SU-DHL-6 (cell line): Measurements from ENCODE around the gene ZBTB16.

ENCODE experiments used
- H2AFZ ChIP-seq: fragments of 200-600 bp; sonication (generic); 2 replicates; pipeline ENCODE4 v1.6.1; 2014; ENCODE audit warnings: low read depth, mild to moderate bottlenecking, moderate library complexity, mixed read lengths, antibody characterized with exemption, low read length; ENCODE audit not compliant: severe bottlenecking
- H3F3A ChIP-seq: fragments of 200-600 bp; shearing (Covaris generic); 2 replicates; pipeline ENCODE4 v1.6.0; 2016; ENCODE audit warnings: antibody characterized with exemption, mild to moderate bottlenecking; ENCODE audit not compliant: insufficient read depth
- H3K27ac ChIP-seq: fragments of 200-600 bp; sonication (generic); 2 replicates; pipeline ENCODE4 v1.5.1; 2016; ENCODE audit warnings: low read depth, mild to moderate bottlenecking, low read length, moderate library complexity, mixed read lengths
- H3K27me3 ChIP-seq: fragments of 200-600 bp; sonication (generic), shearing (Covaris generic); 2 replicates; pipeline ENCODE4 v1.6.0; 2014; ENCODE audit warnings: mild to moderate bottlenecking, low read length
- H3K36me3 ChIP-seq: fragments of 200-600 bp; sonication (generic); 2 replicates; pipeline ENCODE4 v1.6.1; 2014; ENCODE audit warnings: mild to moderate bottlenecking, low read length, mixed read lengths
- H3K4me2 ChIP-seq: fragments of 300-600, 200-600 bp; shearing (Covaris generic), sonication (generic); 2 replicates; pipeline ENCODE4 v1.6.0; 2014; ENCODE audit warnings: low read length, low read depth, mild to moderate bottlenecking; ENCODE audit not compliant: poor library complexity, severe bottlenecking
- H3K4me3 ChIP-seq: fragments of 200-600 bp; sonication (generic); 2 replicates; pipeline ENCODE4 v1.5.1; 2014; ENCODE audit warnings: antibody characterized with exemption, low read length, mild to moderate bottlenecking, mixed read lengths; ENCODE audit not compliant: insufficient read depth, poor library complexity, severe bottlenecking
- H3K79me2 ChIP-seq: fragments of 200-600 bp; sonication (generic); 2 replicates; pipeline ENCODE4 v1.6.1; 2014; ENCODE audit warnings: mild to moderate bottlenecking, low read length, moderate library complexity; ENCODE audit not compliant: insufficient read depth
- H3K9ac ChIP-seq: fragments of 200-600 bp; sonication (generic); 2 replicates; pipeline ENCODE4 v1.7.0; 2014; ENCODE audit warnings: mild to moderate bottlenecking, low read length
- H3K9me2 ChIP-seq: fragments of 200-600 bp; sonication (generic); replicated peaks from 2 replicates; pipeline ENCODE4 v1.6.1; 2014; ENCODE audit warnings: low read length; ENCODE audit not compliant: insufficient read depth
- H3K9me3 ChIP-seq: fragments of 200-600 bp; sonication (generic); 2 replicates; pipeline ENCODE4 v1.6.1; 2014; ENCODE audit warnings: low read length, mixed read lengths; ENCODE audit not compliant: insufficient read depth
- H4K20me1 ChIP-seq: fragments of 200-600 bp; sonication (generic); 2 replicates; pipeline ENCODE4 v1.6.1; 2014; ENCODE audit warnings: low read depth, mild to moderate bottlenecking, antibody characterized with exemption, low read length, moderate library complexity, mixed read lengths
- EZH2phosphoT487 ChIP-seq: fragments of 200-600 bp; sonication (generic), shearing (Covaris generic); conservative IDR thresholded peaks from 2 replicates; pipeline ENCODE4 v1.6.1; 2018; ENCODE audit warnings: mild to moderate bottlenecking, antibody characterized with exemption, low read length, moderate library complexity, mixed read lengths
- TF ChIP-seq, protein P1 (sequence below): fragments of 200-600 bp; sonication (generic); IDR thresholded peaks from one replicate; pipeline ENCODE4 v1.5.1; 2017; ENCODE audit warnings: antibody characterized with exemption, mild to moderate bottlenecking, low read length, moderate library complexity; ENCODE audit not compliant: insufficient read depth, poor library complexity, severe bottlenecking

The ZBTB16 gene

DNA sequence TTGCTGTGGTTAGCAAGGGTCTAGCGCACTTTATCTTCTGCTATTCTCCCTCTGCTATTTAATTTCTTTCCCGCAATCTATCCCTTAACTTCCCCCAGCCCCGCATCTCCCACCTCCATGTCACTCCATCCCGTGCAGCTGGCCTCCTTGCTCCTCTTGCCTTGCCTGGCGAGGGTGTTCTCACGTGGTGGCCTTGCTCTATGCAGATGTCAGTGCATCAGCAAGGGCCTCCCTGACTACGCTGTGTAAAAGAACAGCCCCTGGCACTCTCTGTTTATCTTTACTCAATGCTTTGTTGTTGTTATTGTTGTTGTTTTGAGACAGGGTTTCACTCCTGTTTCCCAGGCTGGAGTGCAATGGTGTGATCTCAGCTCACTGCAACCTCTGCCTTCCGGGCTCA lies 122.2 kb downstream of the ZBTB16 start:
- no peaks in the 10 kb centered on the region for H3K36me3 ChIP-seq
- no peak overlapping the region for H2AFZ ChIP-seq
- H3K27me3 ChIP-seq = no peaks in the 10 kb centered on the region
- no peaks in the 10 kb centered on the region for H3F3A ChIP-seq
- no peaks in the 10 kb centered on the region for H3K79me2 ChIP-seq
- no peak overlapping the region for H3K4me3 ChIP-seq
- no peak overlapping the region for H3K4me2 ChIP-seq
- H3K9ac ChIP-seq = no peak overlapping the region
- no peak overlapping the region for H3K27ac ChIP-seq
- H3K9me3 ChIP-seq = no peaks in the 10 kb centered on the region
- H4K20me1 ChIP-seq = no peaks in the 10 kb centered on the region
- no peak for TF ChIP-seq EZH2phosphoT487
- TF ChIP-seq, protein P1, sequence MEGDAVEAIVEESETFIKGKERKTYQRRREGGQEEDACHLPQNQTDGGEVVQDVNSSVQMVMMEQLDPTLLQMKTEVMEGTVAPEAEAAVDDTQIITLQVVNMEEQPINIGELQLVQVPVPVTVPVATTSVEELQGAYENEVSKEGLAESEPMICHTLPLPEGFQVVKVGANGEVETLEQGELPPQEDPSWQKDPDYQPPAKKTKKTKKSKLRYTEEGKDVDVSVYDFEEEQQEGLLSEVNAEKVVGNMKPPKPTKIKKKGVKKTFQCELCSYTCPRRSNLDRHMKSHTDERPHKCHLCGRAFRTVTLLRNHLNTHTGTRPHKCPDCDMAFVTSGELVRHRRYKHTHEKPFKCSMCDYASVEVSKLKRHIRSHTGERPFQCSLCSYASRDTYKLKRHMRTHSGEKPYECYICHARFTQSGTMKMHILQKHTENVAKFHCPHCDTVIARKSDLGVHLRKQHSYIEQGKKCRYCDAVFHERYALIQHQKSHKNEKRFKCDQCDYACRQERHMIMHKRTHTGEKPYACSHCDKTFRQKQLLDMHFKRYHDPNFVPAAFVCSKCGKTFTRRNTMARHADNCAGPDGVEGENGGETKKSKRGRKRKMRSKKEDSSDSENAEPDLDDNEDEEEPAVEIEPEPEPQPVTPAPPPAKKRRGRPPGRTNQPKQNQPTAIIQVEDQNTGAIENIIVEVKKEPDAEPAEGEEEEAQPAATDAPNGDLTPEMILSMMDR = no peak
- no peaks in the 10 kb centered on the region for H3K9me2 ChIP-seq

- no peaks in the 10 kb centered on the region for H3K27me3 ChIP-seq
- H3K27ac ChIP-seq = no peak overlapping the region
- no peaks in the 10 kb centered on the region for H3K9me3 ChIP-seq
- no peak overlapping the region for H3K9ac ChIP-seq
- H2AFZ ChIP-seq = no peak overlapping the region
- H3K4me2 ChIP-seq = no peak overlapping the region
- no peaks in the 10 kb centered on the region for H3K9me2 ChIP-seq
- no peak overlapping the region for H3K4me3 ChIP-seq
- H3K36me3 ChIP-seq = no peaks in the 10 kb centered on the region
- TF ChIP-seq, protein P1 = no peak
- no peak for TF ChIP-seq EZH2phosphoT487
- H4K20me1 ChIP-seq = no peaks in the 10 kb centered on the region
- no peaks in the 10 kb centered on the region for H3F3A ChIP-seq
- no peaks in the 10 kb centered on the region for H3K79me2 ChIP-seq
These were observed 123.0 kb downstream of the ZBTB16 start for GRCh38 chr11:114182471-114183043.

DNA sequence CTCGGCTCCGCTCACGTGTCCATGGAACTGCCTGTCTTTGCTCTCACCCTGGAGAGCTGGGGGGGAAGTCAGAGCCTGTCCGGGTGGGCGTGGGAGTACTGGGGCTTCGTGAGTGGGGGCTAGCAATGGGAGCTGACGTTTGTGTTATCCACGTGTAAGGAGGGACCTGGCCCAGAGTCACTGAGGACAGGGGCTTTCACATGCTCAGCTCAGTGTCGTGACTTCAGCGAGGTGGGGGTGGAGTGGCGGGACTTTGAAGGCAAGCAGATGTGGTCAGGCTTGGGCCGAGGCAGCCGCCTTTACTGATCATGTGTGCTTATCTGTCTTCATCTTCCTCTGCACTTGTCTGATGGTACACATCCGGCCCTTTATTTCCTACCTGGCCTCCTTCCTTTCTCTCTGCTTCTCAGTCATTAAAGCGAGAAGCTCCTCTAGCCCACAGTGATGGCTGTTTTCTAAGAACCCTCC lies 123.6 kb downstream of the ZBTB16 start:
- Histone ChIP-seq H3F3A (no peaks in the 10 kb centered on the region), H3K4me3 (no peak overlapping the region), H2AFZ (no peak overlapping the region), H3K4me2 (no peak overlapping the region), H3K9me2 (no peaks in the 10 kb centered on the region), H3K9ac (no peak overlapping the region), H3K9me3 (no peaks in the 10 kb centered on the region), H3K27me3 (no peaks in the 10 kb centered on the region), H4K20me1 (no peaks in the 10 kb centered on the region), H3K27ac (no peak overlapping the region), H3K79me2 (no peaks in the 10 kb centered on the region), H3K36me3 (no peaks in the 10 kb centered on the region)
- TF ChIP-seq, protein P1 = no peak
- TF ChIP-seq EZH2phosphoT487 = no peak
